Stimulated activated CD4-positive, alpha-beta T cell treated with anti-CD3 and anti-CD28 coated beads, Interleukin-2, amount 100 ng/mL, for 24 hours (primary cell): ENCODE data around the gene RGMA.

Experiments used
- DNase-seq, 2 donors: peaks; one replicate each; pipeline ENCODE4 v3.0.0-alpha.2; 2020

The RGMA gene, protein sequence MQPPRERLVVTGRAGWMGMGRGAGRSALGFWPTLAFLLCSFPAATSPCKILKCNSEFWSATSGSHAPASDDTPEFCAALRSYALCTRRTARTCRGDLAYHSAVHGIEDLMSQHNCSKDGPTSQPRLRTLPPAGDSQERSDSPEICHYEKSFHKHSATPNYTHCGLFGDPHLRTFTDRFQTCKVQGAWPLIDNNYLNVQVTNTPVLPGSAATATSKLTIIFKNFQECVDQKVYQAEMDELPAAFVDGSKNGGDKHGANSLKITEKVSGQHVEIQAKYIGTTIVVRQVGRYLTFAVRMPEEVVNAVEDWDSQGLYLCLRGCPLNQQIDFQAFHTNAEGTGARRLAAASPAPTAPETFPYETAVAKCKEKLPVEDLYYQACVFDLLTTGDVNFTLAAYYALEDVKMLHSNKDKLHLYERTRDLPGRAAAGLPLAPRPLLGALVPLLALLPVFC

DNA sequence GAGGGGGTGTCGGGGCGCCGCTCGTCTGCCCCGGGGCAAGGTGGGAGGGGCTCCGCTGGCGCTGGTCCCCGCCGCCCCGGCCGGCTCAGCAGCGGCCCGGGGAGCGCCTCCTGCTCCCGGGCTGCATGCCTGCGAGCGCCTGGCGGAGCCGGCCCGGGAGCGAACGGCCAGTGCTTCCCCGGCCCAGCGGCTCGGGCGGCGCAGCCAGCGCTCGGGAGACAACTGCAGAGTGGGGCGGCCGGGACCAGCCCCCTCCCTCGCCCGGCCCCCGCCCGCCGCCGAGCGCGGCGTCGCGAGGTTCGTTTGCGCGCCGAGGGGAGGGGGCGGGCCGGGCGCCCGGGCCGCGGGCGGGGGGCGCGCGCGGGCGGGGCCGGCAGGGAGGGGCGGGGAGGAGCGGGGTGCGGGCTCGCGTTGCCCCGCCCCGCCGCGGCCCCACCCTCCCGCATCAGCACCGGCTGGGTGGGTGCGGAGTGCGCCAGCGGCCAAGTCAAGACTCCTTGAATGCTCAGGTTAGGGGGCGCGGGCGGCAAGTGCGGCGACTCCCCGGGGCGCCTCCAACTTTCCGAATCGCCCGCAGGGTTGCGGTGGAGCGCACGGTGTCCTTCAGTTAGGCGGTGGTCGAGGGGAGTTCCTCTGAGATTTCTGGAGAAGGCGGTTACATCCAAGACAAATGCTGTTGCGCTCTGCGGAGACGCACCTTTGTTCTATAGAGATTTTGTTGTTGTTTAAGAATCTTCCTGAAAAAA lies at the start of gene RGMA:
RGMA (minus strand) TSS at position 231 of the 746 bp plus-strand sequence. CDS start 279 bp downstream, outside the sequence.
- DNase-seq, result peak in 1 of 2 donors; percentile 30

DNA sequence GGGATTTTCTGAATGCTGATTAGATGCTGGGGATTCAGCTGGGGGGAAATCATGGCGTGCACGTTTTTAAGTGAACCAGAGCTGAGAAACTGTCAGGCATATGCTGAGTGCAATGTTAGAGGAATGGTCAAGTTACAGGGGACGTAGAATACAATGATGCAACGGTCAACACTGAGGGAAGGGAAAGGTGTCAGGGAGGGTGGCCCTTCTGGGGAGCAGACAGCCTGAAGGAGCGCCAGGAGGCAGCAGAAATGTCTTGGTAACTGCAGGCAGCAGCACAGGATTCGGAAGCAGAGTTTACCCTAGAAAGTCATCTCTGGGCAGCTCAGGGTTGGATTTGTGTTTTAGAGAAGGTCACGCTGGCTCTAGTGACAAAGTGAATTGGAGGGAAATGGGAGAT lies 47.6 kb upstream of the RGMA start:
- DNase-seq, result no peak

DNA sequence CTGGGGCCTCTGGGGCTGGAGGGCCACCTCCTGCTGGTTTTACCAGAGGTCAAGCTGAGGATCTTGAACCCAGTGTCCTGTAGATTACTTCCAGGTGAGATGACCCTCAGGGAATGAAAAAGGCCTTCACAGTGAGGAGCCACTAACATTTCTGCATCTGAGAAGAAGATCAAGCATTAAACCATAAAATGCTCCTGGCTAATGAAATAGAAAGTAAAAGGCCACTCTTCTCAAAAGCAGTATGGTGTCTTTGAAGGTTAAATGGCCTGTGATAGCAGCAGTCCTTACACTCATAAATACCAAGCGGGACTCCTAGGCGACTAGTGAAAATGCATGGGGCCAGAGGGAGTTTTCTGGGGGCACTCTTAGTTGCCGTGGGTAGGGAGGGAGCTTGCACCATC lies 47.0 kb upstream of the RGMA start:
- DNase-seq, result no peak

DNA sequence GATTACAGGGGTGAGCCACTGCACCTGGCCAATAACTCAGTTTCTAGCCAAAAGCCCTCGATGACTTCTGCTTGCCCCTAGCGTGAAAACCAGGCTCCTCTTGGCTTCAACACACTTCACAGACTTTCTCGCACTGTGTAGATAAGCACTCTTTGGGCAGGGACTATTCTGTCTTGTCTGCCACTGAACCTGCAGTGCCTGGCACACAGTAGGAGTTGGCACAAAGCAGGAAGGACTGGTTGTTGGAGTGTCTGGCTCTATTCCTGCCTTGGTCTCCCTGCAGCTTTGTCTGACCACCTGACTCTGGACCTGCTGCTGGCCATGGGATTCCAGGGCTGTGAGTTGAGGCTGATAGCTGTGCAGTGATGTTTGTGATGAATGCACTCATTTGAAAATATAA lies 46.4 kb upstream of the RGMA start:
- no peak for DNase-seq

DNA sequence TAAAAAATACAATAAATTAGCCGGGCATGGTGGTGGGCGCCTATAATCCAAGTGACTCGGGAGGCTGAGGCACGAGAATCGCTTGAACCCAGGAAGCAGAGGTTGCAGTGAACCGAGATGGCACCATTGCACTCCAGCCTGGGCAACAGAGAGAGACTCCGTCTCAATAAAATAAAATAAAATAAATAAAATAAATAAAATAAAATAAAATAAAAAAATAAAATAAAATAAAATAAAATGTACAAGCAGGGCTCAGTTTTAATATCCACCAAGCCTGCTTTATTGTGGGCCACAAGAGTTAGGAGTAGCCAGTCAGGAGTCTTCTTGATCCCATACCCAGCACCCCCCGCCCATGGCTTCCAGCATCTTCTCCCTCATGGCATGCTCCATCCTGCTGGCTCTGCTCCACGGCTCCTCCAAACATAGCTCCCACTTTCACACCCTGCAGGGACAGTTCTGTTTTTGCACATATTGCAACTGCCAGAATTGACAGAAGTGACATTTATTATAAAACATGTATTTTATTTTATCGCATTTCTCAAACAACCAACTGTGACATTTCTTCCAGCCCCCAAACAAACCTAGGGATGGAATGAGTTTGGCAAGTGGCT lies 42.6 kb upstream of the RGMA start:
- no peak for DNase-seq

DNA sequence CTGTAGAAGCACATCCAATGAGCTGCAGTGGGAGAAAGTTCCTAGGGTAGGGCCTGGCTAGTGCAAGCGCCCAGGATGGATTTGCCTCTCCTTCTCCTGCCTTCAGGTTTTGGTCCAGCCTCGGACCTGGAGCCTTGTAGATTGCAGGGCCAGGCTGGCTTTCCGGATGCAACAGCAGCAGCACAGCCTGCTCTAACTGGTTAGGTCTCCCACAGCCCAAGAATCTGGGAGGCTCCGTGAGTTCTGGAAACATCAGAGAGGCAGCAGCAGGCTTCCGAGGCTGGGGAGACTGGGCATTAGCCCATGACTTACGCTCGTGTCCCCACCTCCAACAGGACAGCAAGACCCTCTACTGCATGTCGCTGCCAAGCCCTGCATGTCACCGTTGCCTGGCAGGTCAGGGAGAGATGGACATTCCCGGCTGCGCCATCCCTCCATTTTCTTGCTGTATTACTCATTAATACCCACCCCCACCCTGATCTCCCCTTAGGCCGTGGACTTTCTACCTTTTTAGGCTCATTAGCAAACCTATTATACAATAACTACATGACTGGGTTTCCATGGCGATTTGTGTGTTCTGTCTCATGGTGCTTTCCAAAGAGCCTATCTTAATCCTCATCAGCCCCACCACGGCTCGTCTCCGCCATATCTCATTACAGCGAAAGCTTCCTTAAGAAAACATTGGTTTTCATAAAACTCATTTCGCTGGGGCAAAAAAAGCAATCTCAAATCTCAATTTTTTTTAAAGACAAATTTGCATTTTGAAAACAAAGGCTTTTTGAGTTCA lies 40.9 kb upstream of the RGMA start:
- DNase-seq, result no peak

DNA sequence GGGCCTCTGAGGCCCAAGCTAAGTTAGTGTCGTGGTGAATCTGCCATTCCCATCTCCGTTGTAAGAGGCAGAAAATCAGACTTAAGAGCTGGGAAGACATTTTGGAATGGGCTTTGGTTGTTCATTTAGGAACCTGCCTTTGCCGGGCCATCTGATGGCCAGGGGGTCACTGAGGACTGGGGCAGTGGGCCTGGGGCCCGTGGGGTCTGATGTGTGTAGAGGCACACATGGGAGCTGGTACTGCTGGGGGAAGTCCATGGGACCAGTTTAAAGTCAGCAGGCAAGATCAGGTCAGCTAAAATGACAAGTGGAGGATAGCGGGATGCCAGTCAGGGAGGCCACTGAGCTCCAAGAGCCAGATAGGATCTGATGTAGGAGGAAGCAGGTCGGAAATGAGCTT lies 38.3 kb upstream of the RGMA start:
- DNase-seq, result no peak

DNA sequence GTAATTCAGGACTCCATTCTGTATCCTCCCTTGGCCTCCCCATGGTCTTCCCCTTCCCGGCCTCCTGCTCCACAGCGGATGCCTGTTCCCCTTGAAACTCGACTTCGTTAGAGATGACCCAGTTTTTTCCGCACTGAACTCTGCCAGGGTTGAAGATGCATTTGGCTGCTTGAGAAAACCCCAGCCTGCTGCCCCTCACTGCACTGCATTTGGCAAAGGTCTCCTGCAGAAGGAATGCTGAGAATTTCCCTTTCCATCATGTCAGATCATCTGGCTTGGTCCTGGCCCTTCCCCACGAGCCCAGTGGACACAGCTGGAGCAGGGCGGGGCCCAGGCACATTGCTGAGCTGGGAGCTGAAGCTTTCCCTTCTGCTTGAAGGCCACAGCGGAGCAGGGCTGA lies 37.6 kb upstream of the RGMA start:
- DNase-seq, result no peak

DNA sequence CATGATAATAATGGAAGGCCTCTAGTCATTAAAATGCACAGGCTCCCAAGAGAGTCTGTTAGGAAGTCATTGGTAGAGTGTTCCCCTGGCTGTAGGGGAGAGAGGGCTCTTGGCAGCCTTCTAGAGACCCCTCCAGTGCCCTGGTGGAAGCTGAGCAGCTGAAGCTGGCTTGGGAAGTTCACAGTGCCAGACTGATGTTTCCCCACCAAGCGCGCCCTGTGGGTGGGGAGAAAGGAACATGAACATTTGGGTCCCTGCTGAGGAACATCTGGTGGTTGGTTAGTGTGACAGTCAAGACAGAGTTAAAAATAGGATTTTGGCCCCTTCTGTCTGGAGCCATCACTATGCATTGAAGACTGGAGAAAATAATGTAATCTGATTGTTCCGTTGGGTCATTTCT lies 37.1 kb upstream of the RGMA start:
- DNase-seq, result no peak

DNA sequence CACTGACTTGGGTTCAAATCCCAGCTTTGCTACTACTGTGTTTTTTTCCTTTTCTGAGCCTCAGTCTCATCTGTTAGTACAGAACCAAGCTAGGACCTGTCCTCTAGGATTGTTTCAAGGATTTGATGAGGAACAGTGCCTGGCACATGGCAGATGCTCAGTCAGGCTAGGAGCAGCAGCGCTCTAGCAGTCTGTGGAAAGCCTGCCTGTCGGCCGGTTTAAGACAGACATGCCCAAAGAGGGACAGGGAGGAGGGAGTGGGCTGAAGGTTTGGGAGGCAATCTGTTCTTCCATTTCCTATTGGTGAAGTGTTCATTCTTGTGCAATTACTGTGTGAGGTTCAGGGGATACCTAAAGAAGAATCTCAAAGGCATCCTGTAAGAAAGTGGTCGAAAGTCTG lies 35.1 kb upstream of the RGMA start:
- DNase-seq, result no peak

DNA sequence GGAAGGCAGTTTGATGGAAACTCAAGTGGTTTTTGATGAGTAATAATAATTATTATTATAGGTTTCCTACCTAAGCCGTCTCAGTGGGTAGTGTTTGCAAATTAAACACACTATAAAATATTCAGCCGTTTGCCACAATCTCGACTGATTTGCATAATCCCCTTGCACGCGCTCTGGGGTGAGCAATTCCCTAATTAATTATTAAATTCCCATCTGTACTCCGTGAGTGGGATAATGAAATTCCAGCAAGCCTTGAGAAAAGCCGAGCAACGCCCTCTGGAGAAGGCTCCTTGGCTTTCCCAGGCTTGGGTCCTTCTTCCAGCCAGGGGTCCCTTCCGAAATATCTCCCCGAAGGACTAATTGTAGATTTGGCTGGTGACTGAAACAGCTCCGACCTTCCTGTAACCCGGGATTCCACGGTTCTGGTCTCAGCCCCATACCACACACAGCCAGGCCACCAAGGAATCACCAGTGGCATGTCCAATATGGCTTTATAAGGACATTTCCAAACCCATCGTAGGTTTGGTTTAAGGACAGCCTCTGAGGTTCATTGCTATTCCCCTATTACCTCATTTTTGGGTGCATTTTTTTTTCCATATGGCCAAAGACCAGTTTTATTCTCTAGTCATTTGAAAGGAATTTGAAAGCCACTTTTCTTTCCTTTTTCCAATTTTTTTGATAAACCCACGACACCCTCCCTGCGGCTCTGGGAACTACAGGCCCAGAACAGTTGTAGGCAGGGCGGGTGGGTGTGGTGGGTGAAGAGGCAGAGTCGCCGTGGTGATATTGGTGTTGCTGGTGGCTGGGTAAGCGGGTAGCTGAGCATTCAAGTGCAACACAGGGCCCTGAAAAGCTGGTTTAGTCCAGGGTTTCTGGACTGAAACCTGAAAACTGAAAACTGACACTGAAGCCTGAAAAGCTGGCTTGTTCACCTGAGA lies 33.2 kb upstream of the RGMA start:
- no peak for DNase-seq

DNA sequence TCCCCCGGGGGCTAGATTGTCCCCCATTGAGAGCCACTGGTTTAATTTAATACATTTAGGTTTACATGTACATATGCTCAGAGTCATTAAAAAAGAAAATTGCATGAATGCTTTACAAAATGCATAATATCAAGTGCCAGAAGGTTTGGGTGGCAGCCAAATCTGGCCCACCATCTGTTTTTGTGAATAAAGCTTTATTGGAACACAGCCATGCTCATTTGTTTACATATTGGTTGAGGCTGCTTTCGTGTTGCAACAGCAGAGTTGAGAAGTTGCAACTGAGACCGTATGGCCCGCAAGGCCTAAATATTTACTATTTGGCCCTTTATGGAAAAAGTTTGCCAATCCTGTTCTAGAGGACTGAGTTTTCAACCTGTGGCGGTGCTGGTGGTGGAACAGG lies 32.1 kb upstream of the RGMA start:
- DNase-seq, result no peak

DNA sequence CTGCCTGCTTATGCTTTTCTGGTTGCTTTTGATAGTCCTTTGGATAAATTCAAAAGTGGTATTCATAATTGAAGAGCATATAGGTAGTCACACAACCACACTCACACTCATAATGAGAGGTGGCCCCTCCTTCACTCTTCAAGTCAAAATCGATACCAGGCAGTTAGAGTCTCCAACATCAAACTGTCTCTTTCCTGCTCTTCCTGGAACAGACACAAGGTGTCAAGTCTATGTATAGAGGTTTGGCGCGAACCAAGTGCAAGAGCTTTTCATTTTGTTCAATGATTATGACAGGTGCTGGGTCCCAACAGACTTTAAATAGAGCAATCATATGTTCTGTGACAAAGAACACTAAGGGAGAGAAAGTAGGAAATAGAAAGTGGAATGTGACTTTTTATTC lies 29.9 kb upstream of the RGMA start:
- DNase-seq, result no peak

DNA sequence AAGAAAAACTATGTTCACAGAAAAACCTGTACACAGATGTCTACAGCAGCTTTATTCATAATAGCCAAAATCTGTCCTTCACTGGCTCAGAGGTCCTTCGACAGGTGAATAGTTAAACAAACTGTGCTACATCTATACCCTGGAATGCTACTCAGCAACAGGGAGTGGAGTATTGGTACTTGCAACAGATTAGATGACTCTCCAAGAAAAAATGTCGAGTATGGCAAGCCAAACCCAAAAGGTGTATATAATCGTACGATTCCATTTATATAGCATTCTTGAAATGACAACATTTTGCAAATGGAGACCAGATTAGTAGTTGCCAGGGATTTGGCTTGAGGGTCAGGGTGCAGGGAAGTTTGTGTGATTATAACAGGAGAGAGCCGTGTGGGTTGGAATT lies 22.4 kb upstream of the RGMA start:
- no peak for DNase-seq

DNA sequence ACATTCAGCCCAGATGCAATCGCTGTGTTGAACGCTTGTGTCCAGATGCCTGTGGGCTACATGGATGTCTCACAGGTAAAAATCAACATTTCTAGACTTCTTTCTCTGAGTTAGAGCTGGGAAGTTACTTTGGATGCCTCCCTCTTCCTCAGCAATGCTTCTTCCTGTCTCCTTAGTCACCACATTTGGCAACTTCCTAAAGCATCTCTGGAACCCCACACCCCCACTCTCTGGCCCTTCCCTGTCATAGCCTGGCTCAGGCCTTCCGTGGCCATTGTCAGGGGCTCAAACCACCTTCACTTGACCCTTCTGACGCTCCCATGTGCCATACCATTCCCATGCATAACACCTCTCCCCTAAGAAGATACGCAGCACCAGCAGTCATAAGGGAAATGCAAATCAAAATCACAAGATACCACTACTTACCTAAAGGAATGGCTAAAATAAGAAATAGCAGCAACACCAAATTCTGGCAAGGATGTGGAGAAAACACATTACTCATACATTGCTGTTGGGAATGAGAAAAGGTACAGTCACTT lies 21.6 kb upstream of the RGMA start:
- no peak for DNase-seq

DNA sequence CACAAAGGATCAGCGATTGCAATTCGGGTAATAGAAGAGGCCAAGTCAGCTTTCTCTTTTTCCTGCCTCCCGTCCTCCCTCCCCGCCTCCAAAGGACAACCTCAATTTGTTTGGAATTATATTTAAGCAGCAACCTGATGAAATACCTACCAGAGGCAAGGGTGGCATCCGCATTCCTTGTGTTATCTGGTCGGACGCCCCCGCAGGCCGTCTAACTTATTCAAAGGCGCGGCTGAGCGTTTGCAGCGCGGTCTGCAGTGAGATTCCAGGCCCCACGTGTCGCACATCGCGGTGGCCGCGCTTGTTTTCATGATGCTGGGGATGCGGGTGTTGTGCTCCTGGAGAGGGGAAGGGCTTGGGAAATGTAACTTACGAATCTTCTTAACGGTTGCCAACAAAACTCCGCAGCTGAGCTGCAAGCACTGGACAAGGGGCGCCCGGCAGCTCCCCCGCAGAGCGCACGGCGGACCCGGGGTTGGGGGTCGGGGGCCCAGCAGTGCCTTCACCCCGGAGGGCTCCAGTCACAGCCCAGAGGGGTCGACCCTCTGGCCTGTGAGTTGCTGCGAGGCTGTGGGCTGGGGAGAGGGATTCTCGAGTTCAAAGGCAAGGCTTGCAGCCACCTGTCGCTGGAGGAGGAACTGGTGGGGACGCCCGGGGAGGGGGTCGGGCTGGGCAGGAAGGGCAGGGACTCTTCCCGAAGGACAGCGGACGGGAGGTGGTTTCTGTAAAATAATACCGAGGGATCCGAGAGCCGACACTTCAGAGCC lies 20.5 kb upstream of the RGMA start:
- no peak for DNase-seq

DNA sequence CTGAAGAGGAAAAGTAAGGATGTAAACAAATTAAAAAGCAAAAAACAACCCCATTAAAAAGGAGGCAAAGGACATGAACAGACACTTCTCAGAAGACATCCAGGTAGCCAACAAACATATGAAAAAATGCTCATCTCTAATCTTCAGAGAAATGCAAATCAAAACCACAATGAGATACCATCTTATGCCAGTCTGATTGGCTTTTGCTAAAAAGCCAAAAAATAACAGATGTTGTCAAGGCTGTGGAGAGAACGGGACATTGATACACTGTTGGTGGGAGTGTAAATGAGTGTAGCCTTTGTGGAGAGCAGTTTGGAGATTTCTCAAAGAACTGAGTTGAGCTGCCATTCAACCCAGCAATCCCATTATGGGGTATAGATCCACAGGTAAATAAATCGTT lies 18.6 kb upstream of the RGMA start:
- no peak for DNase-seq

DNA sequence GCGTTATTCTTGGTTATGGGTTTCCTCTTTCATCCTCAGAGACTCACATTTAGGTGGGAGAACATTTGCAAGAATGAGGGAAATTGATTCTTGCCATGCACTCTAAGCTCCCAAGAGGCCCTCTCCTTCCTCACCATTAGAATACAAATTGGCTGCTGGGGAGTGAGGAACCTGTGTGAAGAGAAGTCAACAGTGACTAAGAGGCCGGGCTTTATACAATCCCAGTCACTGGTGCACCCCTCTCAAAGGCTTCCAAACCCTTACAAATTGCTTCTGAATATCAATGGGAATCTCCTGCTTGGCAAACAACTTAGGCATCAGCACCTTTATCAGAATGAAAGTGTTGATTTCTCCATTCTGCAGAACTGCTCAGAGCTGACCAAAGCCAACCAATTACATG lies 16.5 kb upstream of the RGMA start:
- no peak for DNase-seq

DNA sequence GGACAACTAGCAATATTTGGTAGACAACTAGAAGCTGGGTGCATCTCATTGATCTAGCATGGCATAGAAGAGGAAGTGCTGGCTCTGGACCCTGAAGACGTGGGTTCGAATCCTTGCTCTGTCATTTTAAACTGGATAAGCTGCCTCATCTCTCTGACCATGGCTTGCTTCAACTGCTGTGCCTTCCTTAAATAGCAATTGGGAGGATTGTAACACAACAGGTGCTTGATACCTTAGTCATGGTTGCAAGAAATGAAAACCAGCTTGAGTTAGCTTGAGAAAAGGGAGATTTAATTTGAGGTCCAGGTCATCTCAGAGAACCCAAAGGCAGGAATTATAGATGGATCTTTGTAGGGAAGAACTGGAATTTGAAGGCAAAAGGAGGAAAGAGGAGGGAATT lies 14.8 kb upstream of the RGMA start:
- no peak for DNase-seq

DNA sequence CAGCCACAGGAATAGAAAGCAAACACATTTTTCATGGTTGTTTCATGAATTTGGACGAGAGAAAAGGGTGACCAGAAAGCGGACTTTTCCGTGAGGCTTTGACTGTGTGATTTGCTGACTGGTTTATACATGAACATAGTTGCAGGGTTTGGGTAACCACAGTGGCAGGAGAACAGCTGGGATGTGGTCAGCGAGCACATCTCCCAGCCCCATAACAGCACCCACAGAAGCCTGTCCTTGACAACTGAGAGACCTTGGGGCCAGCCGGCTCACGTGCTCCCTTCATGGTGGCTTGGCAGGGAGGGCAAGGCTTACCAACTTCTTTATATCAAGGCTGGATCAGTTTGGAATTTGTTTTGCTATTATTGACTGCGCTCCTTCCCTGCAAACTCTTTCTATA lies 13.2 kb upstream of the RGMA start:
- DNase-seq, result no peak

DNA sequence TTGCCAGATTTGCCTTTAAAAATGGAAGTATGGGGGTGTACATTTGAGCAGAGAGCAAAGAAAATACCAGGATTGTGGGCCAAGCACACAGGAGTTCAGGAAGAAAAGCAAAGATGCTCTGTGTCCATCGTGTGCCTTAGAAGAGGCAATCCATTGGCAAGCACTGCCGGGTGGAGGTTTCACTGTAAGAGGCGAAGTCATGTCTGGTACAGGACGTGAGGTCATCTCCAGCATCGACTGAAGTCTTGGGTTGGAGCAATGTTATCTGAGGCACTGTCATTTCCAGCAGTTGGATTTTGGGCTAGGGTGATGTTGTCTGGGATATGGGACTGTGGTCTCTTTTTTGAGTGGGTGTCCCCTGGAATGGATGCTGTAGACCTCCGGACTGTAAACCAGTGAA lies 4.8 kb upstream of the RGMA start:
- DNase-seq, result no peak
